OCI-LY1 (cell line): ENCODE measurements around the gene TUBGCP2.

Source experiments
- H2AFZ ChIP-seq: fragments of 200-600 bp; sonication (generic), shearing (Covaris generic); 2 replicates; pipeline ENCODE4 v1.6.0; 2014; ENCODE audit warnings: antibody characterized with exemption, mild to moderate bottlenecking, low read length
- H3F3A ChIP-seq: fragments of 200-600 bp; sonication (generic), shearing (Covaris generic); 2 replicates; pipeline ENCODE4 v1.6.0; 2014; ENCODE audit warnings: mild to moderate bottlenecking, antibody characterized with exemption, low read length, moderate library complexity; ENCODE audit not compliant: insufficient read depth
- H3K27ac ChIP-seq: fragments of 200-600 bp; sonication (generic); 2 replicates; pipeline ENCODE4 v1.5.1; 2014; ENCODE audit warnings: low read length, mixed run types, mild to moderate bottlenecking, low read depth; ENCODE audit not compliant: poor library complexity, severe bottlenecking
- H3K27me3 ChIP-seq: fragments of 200-600 bp; sonication (generic); 2 replicates; pipeline ENCODE4 v1.6.0; 2014; ENCODE audit warnings: antibody characterized with exemption, mild to moderate bottlenecking, low read length, moderate library complexity; ENCODE audit not compliant: insufficient read depth
- H3K36me3 ChIP-seq: fragments of 200-600 bp; sonication (generic); 2 replicates; pipeline ENCODE4 v1.6.1; 2014; ENCODE audit warnings: mild to moderate bottlenecking, antibody characterized with exemption, low read length, moderate library complexity, mixed read lengths; ENCODE audit not compliant: insufficient read depth
- H3K4me1 ChIP-seq: fragments of 200-600 bp; sonication (generic); 2 replicates; pipeline ENCODE4 v1.5.1; 2014; ENCODE audit warnings: mild to moderate bottlenecking, low read length, moderate library complexity; ENCODE audit not compliant: insufficient read depth, severe bottlenecking
- H3K4me2 ChIP-seq: fragments of 200-600 bp; sonication (generic), shearing (Covaris generic); 2 replicates; pipeline ENCODE4 v1.6.1; 2014; ENCODE audit warnings: low read length
- H3K4me3 ChIP-seq: fragments of 200-600 bp; sonication (generic); 2 replicates; pipeline ENCODE4 v1.5.1; 2014; ENCODE audit warnings: low read length, low read depth, mild to moderate bottlenecking, mixed read lengths; ENCODE audit not compliant: poor library complexity, severe bottlenecking
- H3K79me2 ChIP-seq: fragments of 200-600 bp; shearing (Covaris generic); 2 replicates; pipeline ENCODE4 v1.6.1; 2016; ENCODE audit warnings: mixed run types, low read length, mixed read lengths; ENCODE audit not compliant: insufficient read depth
- H3K9ac ChIP-seq: fragments of 200-600 bp; sonication (generic), shearing (Covaris generic); 2 replicates; pipeline ENCODE4 v1.6.1; 2014; ENCODE audit warnings: mild to moderate bottlenecking, low read length, mixed read lengths
- H3K9me2 ChIP-seq: fragments of 200-600 bp; sonication (generic), shearing (Covaris generic); 2 replicates; pipeline ENCODE4 v1.6.1; 2014; ENCODE audit warnings: low read depth, mild to moderate bottlenecking, low read length, mixed read lengths
- H3K9me3 ChIP-seq: fragments of 200-600 bp; shearing (Covaris generic); 2 replicates; pipeline ENCODE4 v1.6.1; 2014; ENCODE audit warnings: low read length, mixed read lengths
- H4K20me1 ChIP-seq: fragments of 200-600 bp; sonication (generic), shearing (Covaris generic); 2 replicates; pipeline ENCODE4 v1.6.0; 2016; ENCODE audit warnings: mild to moderate bottlenecking, low read length; ENCODE audit not compliant: insufficient read depth
- CTCF ChIP-seq: fragments of 200-600 bp; sonication (generic), shearing (Covaris generic); IDR thresholded peaks from 2 replicates; pipeline ENCODE4 v1.5.1; 2017; ENCODE audit warnings: mild to moderate bottlenecking, antibody characterized with exemption, low read length, moderate library complexity, mixed read lengths
- EZH2 ChIP-seq: fragments of 200-600 bp; sonication (generic), shearing (Covaris generic); IDR thresholded peaks from 2 replicates; pipeline ENCODE4 v1.8.0; 2017; ENCODE audit warnings: borderline replicate concordance, mixed run types, mild to moderate bottlenecking, antibody characterized with exemption, low read length, moderate library complexity, mixed read lengths

TUBGCP2 gene

GRCh38 chr10:133341983-133342382 lies 33.3 kb upstream of the TUBGCP2 start:
- Histone ChIP-seq H3K9me3 (peaks cover 6% of the 10 kb centered on the region; the same call in 1 of the 2 replicates), H2AFZ (no peak overlapping the region), H3K9me2 (no peaks in the 10 kb centered on the region), H3F3A (no peaks in the 10 kb centered on the region), H3K4me2 (no peak overlapping the region), H4K20me1 (no peaks in the 10 kb centered on the region), H3K27ac (no peak overlapping the region), H3K36me3 (no peaks in the 10 kb centered on the region), H3K27me3 (peaks cover 4% of the 10 kb centered on the region; the same call in 1 of the 2 replicates), H3K4me3 (no peak overlapping the region), H3K4me1 (no peaks in the 10 kb centered on the region), H3K9ac (no peak overlapping the region), H3K79me2 (no peaks in the 10 kb centered on the region)
- TF ChIP-seq CTCF (no peak), EZH2 (no peak)

GRCh38 chr10:133339708-133340380 lies 31.2 kb upstream of the TUBGCP2 start:
- no peak for TF ChIP-seq CTCF
- no peak for TF ChIP-seq EZH2
- H3K4me1 ChIP-seq: no peaks in the 10 kb centered on the region
- H3K9me2 ChIP-seq: no peaks in the 10 kb centered on the region
- H3K79me2 ChIP-seq: no peaks in the 10 kb centered on the region
- H3K9ac ChIP-seq: no peak overlapping the region
- no peaks in the 10 kb centered on the region; the same call in 1 of the 2 replicates for H3K27me3 ChIP-seq
- H3K4me3 ChIP-seq: no peak overlapping the region
- no peak overlapping the region for H3K27ac ChIP-seq
- H4K20me1 ChIP-seq: no peaks in the 10 kb centered on the region
- H3K4me2 ChIP-seq: no peak overlapping the region
- no peak overlapping the region for H2AFZ ChIP-seq
- H3F3A ChIP-seq: no peaks in the 10 kb centered on the region
- peaks cover 6% of the 10 kb centered on the region; the same call in 1 of the 2 replicates for H3K9me3 ChIP-seq
- H3K36me3 ChIP-seq: no peaks in the 10 kb centered on the region

- no peak for TF ChIP-seq CTCF
- no peak for TF ChIP-seq EZH2
- Histone ChIP-seq H3K9me2 (no peaks in the 10 kb centered on the region), H2AFZ (no peak overlapping the region), H3K4me2 (no peak overlapping the region), H3K27ac (no peak overlapping the region), H3K4me1 (no peaks in the 10 kb centered on the region), H3K27me3 (no peaks in the 10 kb centered on the region; the same call in 1 of the 2 replicates), H3K4me3 (no peak overlapping the region), H3K79me2 (no peaks in the 10 kb centered on the region), H4K20me1 (no peaks in the 10 kb centered on the region), H3K36me3 (no peaks in the 10 kb centered on the region), H3K9me3 (peaks cover 6% of the 10 kb centered on the region; the same call in 1 of the 2 replicates), H3K9ac (no peak overlapping the region), H3F3A (no peaks in the 10 kb centered on the region)
These were observed 29.7 kb upstream of the TUBGCP2 start for GRCh38 chr10:133338080-133339071.
